ENCODE data around the gene INPP4A.

INPP4A gene

DNA sequence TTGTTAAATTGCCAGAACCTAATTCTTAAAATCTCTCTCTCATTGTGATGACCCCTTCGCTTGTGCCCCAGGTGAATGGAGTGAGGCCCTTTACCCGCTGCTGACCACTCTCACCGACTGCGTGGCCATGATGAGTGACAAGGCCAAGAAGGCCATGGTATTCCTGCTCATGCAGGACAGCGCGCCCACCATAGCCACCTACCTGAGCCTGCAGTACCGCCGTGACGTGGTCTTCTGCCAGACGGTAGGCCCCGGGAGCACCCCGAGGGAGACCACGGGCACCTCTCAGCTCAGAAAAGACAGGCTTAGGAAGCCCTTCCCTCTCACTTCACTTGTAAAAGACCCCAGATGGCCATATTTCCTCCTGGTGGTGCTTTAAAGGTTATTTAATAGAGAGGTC, 118.7 kb downstream of the INPP4A start:
- no peak for DNase-seq (ENCODE audit: low read depth, low spot score)

DNA sequence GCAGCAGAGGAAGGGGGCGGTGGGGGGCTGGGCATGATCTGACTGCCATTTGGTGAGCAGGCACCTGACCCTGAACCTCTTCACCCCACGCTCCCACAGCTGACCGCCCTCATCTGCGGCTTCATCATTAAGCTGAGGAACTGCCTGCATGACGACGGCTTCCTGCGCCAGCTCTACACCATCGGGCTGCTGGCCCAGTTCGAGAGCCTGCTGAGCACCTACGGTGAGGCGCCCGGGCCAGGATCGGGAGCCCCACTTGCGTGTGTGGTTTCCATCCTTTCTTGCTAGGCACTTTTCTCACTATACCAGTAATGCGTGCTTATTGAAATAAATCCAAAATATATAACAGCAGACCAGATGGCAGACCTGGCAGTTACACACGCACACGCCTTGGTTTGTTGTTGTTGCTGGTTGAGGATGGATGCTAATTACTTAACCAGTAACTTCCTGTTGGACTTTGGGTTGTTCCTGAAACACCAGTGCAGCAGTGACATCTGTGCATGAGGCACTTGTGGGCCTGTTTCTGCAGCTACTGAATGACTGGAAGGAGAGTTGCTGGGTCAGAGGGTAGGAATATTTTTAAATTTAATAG, 120.0 kb downstream of the INPP4A start:
- no peak for DNase-seq (ENCODE audit: low read depth, low spot score)

GRCh38 chr2:98565286-98565860, 120.7 kb downstream of the INPP4A start:
- DNase-seq (ENCODE audit: low read depth, low spot score), result no peak

DNA sequence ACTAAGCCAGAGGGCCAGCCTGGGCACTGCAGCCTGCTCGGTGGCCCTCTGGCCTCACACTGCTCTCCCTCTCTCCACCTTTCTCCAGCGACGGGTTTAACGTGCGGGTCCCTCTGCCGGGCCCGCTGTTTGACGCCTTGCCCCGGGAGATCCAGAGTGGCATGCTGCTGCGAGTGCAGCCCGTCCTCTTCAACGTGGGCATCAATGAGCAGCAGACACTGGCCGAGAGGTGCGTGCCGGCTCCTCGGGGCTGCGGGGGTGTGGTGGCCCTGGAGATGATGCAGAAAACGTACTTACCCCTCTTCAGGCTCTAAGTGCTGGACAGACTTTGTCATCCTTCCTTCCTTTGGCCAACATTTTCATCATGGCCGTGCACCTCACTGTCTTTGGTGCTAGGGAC, 121.3 kb downstream of the INPP4A start:
- no peak for DNase-seq (ENCODE audit: low read depth, low spot score)

DNA sequence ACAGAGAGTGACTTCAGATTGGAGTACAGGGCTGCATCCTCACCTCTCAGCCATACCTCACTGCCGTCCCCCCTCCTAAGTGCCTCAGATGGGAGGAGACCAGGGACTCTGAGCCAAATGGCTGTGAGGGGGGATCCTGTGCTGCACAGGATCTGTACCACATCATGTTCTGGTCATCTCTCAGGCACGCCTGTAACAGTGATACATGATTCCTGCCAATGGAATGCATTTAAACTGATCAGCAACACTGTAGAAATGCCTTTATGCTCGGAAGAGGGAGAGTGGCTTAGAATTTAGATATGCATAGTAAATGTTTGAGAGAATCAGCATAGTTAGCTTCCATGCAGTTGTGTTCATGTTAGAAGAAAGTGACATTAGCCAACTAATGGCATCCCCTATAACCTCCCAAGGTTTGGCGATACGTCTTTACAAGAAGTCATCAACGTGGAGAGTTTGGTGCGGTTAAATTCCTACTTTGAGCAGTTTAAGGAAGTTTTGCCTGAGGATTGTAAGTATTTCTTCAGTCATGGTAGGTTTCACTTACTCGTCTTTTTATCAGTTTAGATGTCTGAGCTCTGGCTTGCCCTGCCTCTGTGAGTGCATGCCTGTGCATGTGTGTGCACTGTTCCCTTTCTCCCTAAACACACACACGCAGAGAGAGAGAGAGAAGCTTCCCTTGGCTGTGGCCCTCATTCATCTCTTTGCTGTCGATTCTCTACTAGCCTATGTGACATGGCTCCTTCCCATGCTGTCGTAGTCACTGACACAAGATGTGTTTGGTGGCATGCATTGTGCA, 123.7 kb downstream of the INPP4A start:
- DNase-seq (ENCODE audit: low read depth, low spot score), result no peak

DNA sequence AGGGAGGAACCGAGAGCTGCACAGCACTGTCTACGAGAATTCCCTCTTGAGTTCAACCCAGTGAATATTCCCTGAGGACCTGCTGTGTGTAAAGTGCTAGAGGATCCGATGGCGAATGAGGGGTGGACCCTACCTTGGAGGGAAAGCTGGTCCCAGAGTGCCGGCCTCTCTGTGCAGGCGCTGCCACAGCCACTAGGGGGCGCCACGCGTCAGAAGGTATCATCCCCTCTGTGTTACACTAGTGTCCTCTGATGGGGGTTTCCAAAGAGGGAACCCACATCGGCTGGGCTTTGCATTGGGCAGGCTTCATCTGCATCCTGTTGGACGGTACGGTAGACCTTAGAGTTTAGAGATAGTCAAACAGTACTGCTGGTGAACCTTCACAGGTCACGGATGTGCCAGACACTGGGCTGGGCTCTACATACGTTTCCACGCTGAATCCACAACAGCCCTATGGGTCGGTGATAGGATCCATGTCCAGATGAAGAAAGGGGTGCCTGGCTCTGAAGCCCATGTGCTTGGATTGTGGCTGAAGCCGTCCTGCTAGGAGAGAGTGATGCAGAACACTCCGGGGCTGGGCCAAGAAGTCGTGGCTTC, 124.6 kb downstream of the INPP4A start:
- peak; percentile 40 for DNase-seq (ENCODE audit: low read depth, low spot score)

- DNase-seq (ENCODE audit: low read depth, low spot score), result no peak
Observed at GRCh38 chr2:98569915-98570314, 125.3 kb downstream of the INPP4A start.

GRCh38 chr2:98570356-98570755, 125.7 kb downstream of the INPP4A start:
- DNase-seq (ENCODE audit: low read depth, low spot score), result no peak

- DNase-seq (ENCODE audit: low read depth, low spot score), result no peak
Observed at GRCh38 chr2:98571121-98571701, 126.6 kb downstream of the INPP4A start.

GRCh38 chr2:98571796-98572195, 127.1 kb downstream of the INPP4A start:
- no peak for DNase-seq (ENCODE audit: low read depth, low spot score)

DNA sequence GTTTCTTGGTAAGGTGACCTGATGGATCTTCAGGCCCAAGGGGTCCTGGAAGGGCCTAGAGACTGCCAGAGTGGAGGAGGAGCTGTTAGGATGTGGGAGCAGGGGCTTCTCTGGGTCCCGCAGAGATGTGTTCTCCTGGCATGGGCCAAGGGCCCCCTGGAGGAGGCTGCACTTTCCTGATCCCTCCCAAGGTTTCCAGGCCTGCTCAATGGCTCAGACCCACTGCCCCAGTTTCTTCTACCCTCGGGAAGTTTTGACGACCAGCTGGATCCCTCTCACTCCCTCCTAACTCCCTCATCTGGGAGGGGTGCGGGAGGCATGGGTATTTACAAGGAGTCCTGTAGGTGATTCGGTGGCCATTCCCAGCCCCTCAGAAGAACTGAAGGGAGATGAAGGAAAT, 127.6 kb downstream of the INPP4A start:
- DNase-seq (ENCODE audit: low read depth, low spot score), result no peak

DNA sequence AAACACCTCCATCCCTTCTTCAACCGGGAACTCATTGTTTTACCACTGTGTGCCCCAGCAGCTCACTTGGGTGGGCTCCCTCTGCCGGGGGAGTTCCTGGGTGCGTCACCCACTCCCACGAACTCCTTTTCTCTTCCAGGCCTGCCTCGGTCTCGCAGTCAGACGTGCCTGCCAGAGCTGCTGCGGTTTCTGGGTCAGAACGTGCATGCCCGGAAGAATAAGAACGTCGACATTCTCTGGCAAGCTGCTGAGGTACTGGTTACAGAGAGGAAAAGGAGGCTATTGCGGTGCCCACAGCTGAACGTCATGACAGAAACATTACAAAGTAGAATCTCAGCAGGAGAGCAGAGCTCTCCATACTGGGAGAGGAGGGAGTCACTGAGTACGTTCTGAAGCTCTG, 128.0 kb downstream of the INPP4A start:
- no peak for DNase-seq (ENCODE audit: low read depth, low spot score)

DNA sequence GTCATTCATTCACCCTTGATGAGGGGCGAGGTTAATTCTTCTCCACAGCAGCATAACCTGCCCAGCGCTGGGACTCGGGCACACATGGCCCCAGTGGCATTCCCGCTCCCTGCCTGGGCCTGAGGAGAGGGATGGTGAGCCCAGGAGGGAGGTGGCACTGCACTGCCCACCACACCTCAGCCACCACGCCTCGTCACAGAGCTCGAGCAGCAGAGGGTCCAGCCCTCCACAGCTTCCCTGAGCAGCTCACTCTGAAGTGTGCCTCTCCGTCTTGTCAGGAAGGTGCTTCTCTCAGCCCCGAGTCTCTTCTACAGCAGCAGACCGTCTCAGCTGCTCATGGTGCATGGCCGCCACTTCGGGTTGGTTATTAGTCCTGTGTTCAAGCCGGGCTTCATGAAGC, 128.8 kb downstream of the INPP4A start:
- no peak for DNase-seq (ENCODE audit: low read depth, low spot score)

DNA sequence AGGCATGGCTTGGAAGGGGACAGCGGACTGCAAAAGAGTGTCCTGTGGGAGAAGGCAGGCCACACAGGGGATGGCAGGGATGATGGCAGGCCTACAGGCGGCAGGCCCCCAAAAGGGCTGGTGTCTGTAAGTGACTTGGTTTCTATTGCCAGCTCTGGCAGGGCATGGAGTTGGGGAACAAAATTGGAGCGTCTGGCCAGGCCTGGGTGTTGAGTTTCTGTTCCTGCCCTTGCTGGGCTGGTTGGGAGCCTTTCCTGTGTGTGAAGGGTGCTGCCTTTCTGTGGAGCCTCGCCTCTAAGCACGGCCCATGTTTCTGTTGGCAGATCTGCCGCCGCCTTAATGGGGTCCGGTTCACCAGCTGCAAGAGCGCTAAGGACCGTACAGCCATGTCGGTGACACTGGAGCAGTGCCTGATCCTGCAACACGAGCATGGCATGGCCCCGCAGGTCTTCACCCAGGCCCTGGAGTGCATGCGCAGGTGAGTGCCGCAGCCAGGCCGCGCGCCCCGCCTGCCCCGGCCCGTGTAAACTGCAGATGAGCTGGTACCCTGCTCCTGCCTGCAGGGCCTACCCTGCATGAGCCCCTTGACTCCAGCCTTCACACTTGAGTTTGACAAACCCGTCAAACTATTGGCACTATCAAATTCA, 132.1 kb downstream of the INPP4A start:
- DNase-seq (ENCODE audit: low read depth, low spot score), result no peak

- no peak for DNase-seq (ENCODE audit: low read depth, low spot score)
Observed at GRCh38 chr2:98577313-98577712, 132.7 kb downstream of the INPP4A start.

GRCh38 chr2:98578231-98578630, 133.6 kb downstream of the INPP4A start:
- DNase-seq (ENCODE audit: low read depth, low spot score), result no peak

DNA sequence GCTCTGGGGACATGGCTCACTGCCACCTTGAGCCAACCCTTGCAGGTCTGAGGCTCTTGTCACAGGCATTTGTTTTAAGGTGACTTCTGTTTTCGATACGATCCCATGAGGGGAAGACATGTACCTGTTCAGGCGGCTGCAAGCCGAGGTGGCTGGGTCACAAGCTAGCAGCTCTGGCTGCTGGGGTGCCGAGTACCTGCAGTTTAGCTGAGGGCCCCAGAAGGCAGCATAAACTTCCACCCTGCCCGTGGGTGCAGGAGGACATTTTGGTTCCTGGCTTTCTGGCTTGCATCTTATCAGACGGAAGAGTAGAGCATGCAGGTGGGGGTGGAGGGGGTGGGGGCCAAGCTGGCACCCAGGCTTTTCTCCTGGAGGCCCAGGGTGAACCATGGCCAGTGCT, 135.3 kb downstream of the INPP4A start:
- DNase-seq (ENCODE audit: low read depth, low spot score), result no peak

GRCh38 chr2:98580656-98581284, 136.1 kb downstream of the INPP4A start:
- DNase-seq (ENCODE audit: low read depth, low spot score), result no peak

DNA sequence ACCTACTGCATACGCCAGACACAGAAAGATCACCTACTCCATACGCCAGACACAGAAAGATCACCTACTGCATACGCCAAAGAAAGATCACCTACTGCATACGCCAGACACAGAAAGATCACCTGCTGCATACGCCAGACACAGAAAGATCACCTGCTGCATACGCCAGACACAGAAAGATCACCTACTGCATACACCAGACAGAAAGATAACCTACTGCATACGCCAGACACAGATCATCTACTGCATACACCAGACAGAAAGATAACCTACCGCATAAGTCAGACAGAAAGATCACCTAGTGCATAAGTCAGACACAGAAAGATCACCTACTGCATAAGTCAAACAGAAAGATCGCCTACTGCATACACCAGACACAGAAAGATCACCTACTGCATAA, 137.9 kb downstream of the INPP4A start:
- DNase-seq (ENCODE audit: low read depth, low spot score), result no peak

DNA sequence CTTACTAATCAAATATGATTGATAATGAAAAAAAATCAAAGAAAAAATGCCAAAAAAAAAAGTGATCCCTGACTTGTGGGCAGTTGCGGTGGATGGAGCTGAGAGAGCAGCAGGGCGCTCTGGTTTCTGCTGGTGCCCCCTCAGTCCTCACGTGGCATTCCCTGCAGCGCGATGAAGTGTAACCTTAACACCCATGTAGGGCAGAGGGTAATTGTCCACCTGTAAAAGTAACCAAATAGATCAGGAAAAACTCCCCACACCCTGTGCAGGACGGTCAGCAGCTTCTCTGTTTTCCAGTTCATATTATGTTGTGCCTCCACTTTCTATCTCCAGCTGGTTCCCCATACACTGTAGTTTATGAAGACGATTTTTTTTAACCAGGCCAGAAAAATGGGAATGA, 138.6 kb downstream of the INPP4A start:
- DNase-seq (ENCODE audit: low read depth, low spot score), result no peak

GRCh38 chr2:98583816-98584618, 139.4 kb downstream of the INPP4A start:
- DNase-seq (ENCODE audit: low read depth, low spot score), result no peak
